Right cardiac atrium (tissue), 5 donors: ENCODE measurements around the gene TAF5L. TPM values are rescaled to one million over a fixed set of nuclear protein-coding genes. Genes with fewer than 3 reads are reported as not detected.
A peak's percentile ranks its signal among the peaks of the same experiment; 100 is the strongest.
"Not testable (repeated sequence)": the region's sequence is repeated elsewhere in the genome, so short reads cannot be mapped to it uniquely, and the experiment has no call there.

ENCODE experiments used
- ATAC-seq, 2 donors: fragments of 200-7000 bp; cut with Tn5 transposase; one replicate each; pipeline versions ENCODE4 v1.8.0 to v1.9.1; 2020; ENCODE audit warnings: moderate library complexity in 2 of 2, mild to moderate bottlenecking in 1 of 2
- DNase-seq, 3 donors: peaks; one replicate each; pipeline ENCODE4 v3.0.0-alpha.2; 2020
- H3K27ac ChIP-seq: one replicate; pipeline ENCODE4 v1.5.1; 2013; ENCODE audit warnings: mild to moderate bottlenecking, low read length, control low read depth, moderate library complexity
- H3K27me3 ChIP-seq: one replicate; pipeline ENCODE4 v1.6.1; 2013; ENCODE audit not compliant: control insufficient read depth, insufficient read depth
- H3K4me1 ChIP-seq: one replicate; pipeline ENCODE4 v1.6.1; 2013; ENCODE audit warnings: low read length; ENCODE audit not compliant: control insufficient read depth, insufficient read depth
- H3K4me3 ChIP-seq: one replicate; pipeline ENCODE4 v1.5.1; 2013; ENCODE audit warnings: low read length, control low read depth
- H3K9me3 ChIP-seq: one replicate; pipeline ENCODE4 v1.6.1; 2013; ENCODE audit warnings: low read length; ENCODE audit not compliant: control insufficient read depth
- WGBS: extraction: QIAGEN DNeasy Blood & Tissue Kit; methylation state at CpG from one replicate; pipeline ENCODE4 v1.1.7; 2013; 5-methylcytosine and 5-hydroxymethylcytosine counted together
- intact Hi-C, 4 donors: fragments of 100-400 bp; cut with DNase I; formaldehyde crosslinking; loops; one replicate each; pipeline versions ENCODE4 v1.11.0 to v1.14.0; 2022 to 2023
- polyA plus RNA-seq: library from polyadenylated mRNA; stranded (reverse); fragments of 200-250 nt; gene quantifications from one replicate; pipeline ENCODE4 v1.2.3, GENCODE V29; 2013
- total RNA-seq, 4 donors: library from RNA; stranded (reverse); fragmentation: NEBNext Ultra II Directional; extraction: Animal tissue kit (Norgen Biotek cat#: 25700); gene quantifications; one replicate each; pipeline ENCODE4 v1.2.1, GENCODE V29; 2021
- donor health status: healthy with polysubstance abuse.
- donor health status: DM: no; HTN: yes; CAD: no.
- donor health status: DM: no; HTN: no; CAD: no.
- donor health status: DM: no; HTN: yes; CAD: no; lungs with severe emphysema.
- donor health status: DM: yes; HTN: yes; CAD: no.

Gene TAF5L
- total and polyA plus RNA-seq, 5 donors: 6.9 to 19.2 (median 12.0) TPM

DNA sequence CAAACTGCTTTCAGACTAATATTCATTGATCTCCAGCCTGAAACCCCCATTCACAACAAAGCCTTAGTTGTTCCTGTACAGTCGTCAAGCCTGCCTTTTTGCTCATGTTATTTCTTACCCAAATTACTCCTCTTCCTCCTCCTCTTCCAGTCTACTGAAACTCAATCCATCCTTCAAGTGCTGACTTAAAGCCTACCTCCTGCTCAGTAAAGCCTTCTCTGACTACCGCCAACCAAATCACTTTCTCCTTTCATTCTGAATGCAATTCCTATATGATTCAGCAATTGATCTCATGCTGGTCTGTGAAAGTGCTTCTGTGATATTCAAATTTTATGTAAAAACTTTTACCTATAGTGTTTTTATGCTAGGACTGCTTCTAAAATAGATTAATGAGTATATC lies 18.6 kb downstream of the TAF5L start:
- DNase-seq (no peak), ATAC-seq (no peak)
- Histone ChIP-seq H3K27ac (no peak overlapping the region), H3K27me3 (no peaks in the 10 kb centered on the region), H3K4me3 (no peak overlapping the region), H3K4me1 (no peaks in the 10 kb centered on the region), H3K9me3 (no peaks in the 10 kb centered on the region)
- 92% methylated on average over 2 of the region's 2 CpGs for WGBS
- intact Hi-C loops: no loop called here

DNA sequence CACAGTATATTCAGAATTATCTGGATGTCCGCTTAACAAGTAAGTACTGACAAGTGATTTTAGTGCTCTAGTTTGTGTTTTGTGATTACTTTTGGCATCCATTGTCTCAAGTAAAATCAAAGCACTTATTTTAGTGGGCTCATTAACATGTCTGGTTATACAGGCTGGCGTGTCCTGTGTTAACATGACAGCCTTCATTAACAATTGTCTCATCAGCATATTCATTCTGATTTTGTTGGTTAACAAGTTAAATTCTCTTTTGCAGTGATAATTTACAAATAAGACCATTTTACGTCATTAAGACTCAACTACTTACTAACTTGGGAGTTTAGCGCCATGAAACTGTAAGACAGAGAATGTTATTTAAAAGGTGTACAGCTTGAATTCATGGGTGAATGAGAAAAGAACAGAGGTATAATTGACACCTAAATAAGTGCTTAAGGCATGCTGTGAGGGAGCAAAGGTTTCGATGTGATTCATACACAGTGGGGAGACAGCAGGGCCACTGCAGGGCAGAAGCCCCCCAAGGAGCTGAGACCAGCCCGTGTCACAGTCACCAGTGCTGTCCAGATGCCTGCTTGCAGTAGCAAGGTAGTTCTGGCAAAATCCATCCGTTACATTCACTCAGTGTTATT lies 22.4 kb downstream of the TAF5L start:
- intact Hi-C loops: no loop called here
- Histone ChIP-seq H3K4me1 (no peaks in the 10 kb centered on the region), H3K27ac (no peak overlapping the region), H3K9me3 (no peaks in the 10 kb centered on the region), H3K4me3 (no peak overlapping the region), H3K27me3 (no peaks in the 10 kb centered on the region)
- 88% methylated on average over 7 of the region's 7 CpGs for WGBS
- ATAC-seq (no peak), DNase-seq (no peak)

DNA sequence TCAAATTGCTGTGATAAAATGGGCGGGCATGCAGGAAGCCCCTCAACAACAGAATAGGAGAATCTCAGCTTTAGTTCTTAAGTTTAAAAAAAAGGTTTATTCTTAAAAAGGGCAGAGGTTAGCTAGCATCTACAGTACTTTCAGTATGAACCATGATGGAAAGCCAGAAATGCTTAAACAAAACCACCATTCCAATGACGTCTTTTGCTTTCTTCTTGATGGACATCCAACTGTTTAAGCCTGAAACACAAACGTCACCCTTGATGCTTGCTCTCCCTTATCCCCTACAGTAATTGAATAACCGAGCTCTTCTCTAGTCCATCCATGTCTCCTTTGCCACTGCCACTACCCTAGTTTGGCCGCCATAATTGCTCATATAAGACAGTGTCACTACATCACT lies 25.7 kb downstream of the TAF5L start:
- Histone ChIP-seq H3K4me3 (no peak overlapping the region), H3K9me3 (no peaks in the 10 kb centered on the region), H3K4me1 (peaks cover 2% of the 10 kb centered on the region), H3K27me3 (no peaks in the 10 kb centered on the region), H3K27ac (no peak overlapping the region)
- DNase-seq (no peak), ATAC-seq (no peak)
- intact Hi-C loops: no loop called here
- 96% methylated on average over 5 of the region's 5 CpGs for WGBS

DNA sequence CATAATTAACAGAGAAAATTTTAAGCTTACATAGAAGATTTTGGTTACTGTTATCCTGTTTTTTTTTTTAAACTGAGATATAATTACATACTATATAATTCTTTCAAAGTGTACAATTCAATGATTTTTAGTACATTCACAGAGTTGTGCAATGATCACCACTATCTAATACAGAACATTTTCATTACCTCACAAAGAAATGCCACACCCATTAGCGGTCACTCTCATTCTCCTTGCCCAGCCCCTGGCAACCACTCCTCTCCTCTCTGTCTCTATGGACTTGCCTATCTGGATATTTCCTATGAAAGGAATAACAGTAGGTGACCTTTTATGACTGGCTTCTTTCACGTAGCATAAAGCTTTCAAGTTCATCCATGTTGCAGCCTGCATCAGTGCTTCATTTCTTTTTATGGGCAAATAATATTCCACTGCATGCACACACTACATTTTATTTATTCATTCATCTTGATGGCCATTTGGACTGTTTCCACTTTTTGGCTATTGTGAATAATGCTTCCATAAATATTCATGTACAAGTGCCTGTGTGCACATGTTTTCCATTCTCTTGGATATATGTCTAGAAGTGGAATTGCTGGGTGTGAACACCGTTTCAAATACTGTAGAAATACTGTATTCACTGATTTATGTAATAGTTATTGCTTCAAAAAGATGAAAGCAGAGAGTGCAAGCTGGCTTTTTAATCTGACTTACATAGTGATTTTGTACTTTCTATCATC lies 26.5 kb downstream of the TAF5L start:
- 78% methylated on average over 3 of the region's 3 CpGs for WGBS
- ATAC-seq (peak in 1 of 2 donors; percentile 74), DNase-seq (peak in 2 of 3 donors; percentile 41 to 58)
- intact Hi-C loops: no loop called here
- H3K4me3 ChIP-seq: no peak overlapping the region
- no peaks in the 10 kb centered on the region for H3K9me3 ChIP-seq
- H3K4me1 ChIP-seq: peaks cover 2% of the 10 kb centered on the region
- no peak overlapping the region for H3K27ac ChIP-seq
- no peaks in the 10 kb centered on the region for H3K27me3 ChIP-seq

DNA sequence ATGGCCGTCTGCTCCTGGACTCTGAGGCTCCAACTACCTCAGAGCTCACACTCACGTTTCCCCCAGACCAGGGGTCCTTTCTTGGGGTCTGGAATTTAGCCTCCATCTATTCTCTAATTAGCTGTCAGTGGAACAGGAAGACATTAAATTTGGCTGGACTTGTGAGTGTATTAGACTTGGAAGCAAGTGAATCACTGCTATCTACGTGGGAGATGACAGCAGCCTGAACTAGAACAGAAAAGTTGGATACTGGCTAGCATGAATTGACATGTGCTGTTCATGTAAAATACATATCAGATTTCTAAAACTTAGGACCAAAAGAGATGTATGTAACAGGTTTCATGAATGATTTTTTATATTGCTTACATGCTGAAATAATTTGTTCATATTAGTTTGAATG lies 28.0 kb downstream of the TAF5L start:
- Histone ChIP-seq H3K4me3 (no peak overlapping the region), H3K9me3 (no peaks in the 10 kb centered on the region), H3K27ac (peak overlapping the region; percentile 91), H3K27me3 (no peaks in the 10 kb centered on the region), H3K4me1 (peaks cover 2% of the 10 kb centered on the region)
- DNase-seq (no peak), ATAC-seq (no peak)
- intact Hi-C loops: no loop called here
- WGBS: 53% methylated on average over 3 of the region's 3 CpGs

DNA sequence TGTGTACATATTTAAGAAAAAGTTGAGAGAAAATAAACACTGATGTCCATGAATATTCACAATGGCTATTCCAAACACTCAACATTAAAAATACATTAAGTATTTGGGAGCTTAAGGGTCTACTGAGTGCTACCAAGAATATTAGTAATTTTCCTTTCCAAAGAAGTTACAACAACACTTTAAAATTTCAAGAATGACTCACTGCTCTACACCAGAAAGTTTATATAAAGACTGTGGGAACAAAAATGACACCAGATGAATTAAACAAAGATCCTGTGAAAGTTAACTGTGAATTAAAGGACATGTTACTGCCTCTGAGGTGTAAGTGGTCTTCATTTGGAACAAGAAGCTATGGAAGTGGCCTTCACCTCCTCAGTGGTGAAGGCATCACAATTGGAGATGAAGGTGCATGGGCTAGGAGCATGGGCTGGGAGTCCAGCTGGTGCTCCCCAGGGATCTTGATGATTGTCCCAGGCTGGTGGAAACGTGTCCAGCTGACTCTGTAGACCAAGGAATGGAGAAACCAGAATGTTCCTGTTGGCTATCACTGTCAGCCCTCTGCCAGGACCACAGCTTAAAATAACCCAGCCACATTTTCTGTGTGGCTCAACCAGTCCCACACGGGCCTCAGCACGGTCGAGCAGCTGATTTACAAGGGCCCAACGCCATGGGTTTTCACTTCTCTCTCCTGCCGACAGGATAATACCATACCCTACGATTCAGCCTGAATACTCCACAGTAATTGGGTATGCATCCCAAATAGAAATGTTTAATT lies 28.8 kb downstream of the TAF5L start:
- DNase-seq (peak; percentile 70 to 80 (median 73)), ATAC-seq (peak; percentile 94 to 95)
- 31% methylated on average over 7 of the region's 7 CpGs for WGBS
- intact Hi-C loops: no loop called here
- no peaks in the 10 kb centered on the region for H3K9me3 ChIP-seq
- H3K4me3 ChIP-seq: no peak overlapping the region
- H3K4me1 ChIP-seq: peaks cover 2% of the 10 kb centered on the region
- H3K27me3 ChIP-seq: no peaks in the 10 kb centered on the region
- H3K27ac ChIP-seq: peak overlapping the region; percentile 83

DNA sequence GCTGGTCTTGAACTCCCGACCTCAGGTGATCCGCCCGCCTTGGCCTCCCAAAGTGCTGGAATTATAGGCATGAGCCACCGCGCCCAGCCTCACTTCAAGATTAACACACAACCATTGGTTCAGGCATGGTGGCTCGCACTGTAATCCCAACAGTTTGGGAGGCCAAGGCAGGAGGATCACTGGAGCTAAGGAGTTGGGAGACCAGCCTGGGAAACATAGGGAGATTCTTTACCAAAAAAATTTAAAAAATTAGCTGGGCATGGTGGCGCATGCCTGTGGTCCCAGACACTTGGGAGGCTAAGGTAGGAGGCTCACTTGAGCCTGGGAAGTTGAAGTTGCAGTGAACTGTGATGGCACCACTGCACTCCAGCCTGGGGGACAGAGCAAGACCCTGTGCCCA lies 30.0 kb downstream of the TAF5L start:
- intact Hi-C loops, ATAC-seq: not testable (repeated sequence)

DNA sequence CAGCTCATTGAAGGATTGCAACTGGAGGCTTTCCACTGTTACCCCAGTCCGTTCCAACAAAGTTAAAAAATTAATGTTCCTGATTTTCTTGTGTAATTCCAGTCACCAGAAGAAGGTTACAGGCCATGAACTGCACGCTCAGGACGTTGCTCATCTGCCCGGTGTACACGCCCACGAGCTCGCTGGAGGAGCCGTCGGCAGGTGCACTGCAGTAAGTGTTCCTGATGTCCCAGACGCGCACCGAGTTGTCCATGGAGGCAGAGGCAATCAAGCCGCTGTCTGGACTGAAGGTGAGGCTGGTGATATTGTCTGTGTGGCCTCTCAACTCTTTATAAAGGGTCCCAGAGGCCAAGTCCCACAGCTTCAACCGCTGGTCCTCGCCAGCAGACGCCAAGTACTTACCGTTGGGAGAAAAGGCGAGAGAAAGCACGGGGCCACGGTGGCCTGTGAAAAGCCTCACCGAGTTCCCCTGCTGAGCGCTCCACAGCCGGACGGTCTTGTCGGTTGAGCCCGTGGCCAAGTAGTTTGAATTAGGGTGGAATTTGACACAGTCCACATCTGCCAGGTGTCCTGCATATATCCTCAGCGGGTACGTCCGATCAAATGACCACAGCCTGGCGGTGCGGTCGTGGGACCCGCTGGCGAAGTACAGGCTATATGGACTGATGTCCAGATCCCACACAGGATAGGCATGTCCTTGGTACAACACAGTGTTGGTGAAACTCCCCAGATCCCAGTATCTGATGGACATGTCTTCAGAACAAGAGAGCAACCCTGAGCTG lies 31.5 kb downstream of the TAF5L start:
- Histone ChIP-seq H3K4me1 (peaks cover 2% of the 10 kb centered on the region), H3K27me3 (no peaks in the 10 kb centered on the region), H3K9me3 (no peaks in the 10 kb centered on the region), H3K4me3 (no peak overlapping the region), H3K27ac (no peak overlapping the region)
- WGBS: 95% methylated on average over 34 of the region's 34 CpGs
- ATAC-seq (no peak), DNase-seq (peak in 1 of 3 donors; percentile 38)
- intact Hi-C loops: no loop called here

More for the DNA sequence above, 30.0 kb downstream of the TAF5L start:
- WGBS: 98% methylated on average over 7 of the region's 7 CpGs
- not testable (repeated sequence) for DNase-seq, H3K27me3 ChIP-seq, H3K4me1 ChIP-seq, H3K4me3 ChIP-seq, H3K27ac ChIP-seq, H3K9me3 ChIP-seq

DNA sequence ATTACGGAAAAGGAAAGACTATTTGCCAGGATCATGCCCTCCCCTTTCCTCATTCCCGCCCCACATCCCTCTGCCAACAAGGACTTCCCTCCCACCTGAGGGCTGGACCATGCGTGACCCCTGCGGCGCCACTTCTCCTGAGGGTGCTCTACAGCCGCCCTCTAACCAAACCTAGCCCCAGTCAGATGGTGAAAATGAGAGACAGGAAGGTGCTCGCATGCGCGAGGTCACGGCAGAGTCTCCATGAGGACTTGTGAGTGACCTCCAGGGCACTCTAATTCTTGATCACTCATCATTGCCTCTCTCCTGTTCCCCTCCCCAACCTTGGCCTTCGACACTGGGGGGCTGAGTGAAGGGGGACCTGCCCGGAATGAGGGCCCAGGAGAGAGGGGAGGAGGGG lies 32.1 kb downstream of the TAF5L start:
- no peaks in the 10 kb centered on the region for H3K9me3 ChIP-seq
- 93% methylated on average over 12 of the region's 12 CpGs for WGBS
- no peak overlapping the region for H3K27ac ChIP-seq
- ATAC-seq (no peak), DNase-seq (peak in 1 of 3 donors; percentile 51)
- peaks cover 2% of the 10 kb centered on the region for H3K4me1 ChIP-seq
- H3K4me3 ChIP-seq: no peak overlapping the region
- no peaks in the 10 kb centered on the region for H3K27me3 ChIP-seq
- intact Hi-C loops: no loop called here

DNA sequence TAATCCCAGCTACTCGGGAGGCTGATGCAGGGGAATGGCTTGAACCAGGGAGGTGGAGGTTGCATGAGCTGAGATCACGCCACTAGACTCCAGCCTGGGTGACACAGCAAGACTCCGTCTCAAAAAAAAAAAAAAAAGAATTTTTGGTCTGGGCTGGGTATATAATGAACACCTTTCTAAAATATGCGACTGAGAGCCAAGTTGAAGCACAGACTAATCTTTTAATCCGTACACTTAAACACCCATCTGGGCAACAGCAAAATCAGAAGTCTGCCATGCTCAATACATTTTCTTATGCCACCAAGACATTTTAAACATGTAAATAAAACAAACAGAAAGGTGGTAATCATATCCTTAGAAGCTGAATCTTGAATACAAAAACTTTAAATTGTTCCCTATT lies 35.8 kb downstream of the TAF5L start:
- H3K27me3 ChIP-seq: no peaks in the 10 kb centered on the region
- no peak overlapping the region for H3K4me3 ChIP-seq
- H3K27ac ChIP-seq: no peak overlapping the region
- intact Hi-C loops: no loop called here
- 91% methylated on average over 5 of the region's 5 CpGs for WGBS
- no peak for ATAC-seq
- H3K4me1 ChIP-seq: no peaks in the 10 kb centered on the region
- no peak for DNase-seq
- no peaks in the 10 kb centered on the region for H3K9me3 ChIP-seq
